ENCODE measurements around the gene NAV2.

The NAV2 gene

DNA sequence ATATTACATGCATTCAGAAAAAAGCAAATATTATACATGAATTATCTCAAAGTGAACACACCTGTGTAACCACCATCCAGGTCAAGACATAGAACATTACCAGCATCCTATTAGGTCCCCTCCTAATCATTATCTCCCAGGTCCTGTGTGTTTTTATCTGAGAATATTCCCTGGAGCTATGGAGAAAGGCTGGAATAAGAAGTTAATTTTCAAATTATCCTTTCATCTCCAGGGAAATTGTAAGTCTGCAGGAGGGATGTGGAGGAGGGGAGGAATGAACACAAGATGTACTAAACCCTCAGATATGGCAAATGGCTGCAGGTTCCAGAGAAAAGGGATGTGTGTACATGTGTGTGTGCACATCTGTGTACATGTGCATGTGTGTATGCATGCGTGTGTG is 25.2 kb upstream of the NAV2 start:
- DNase-seq (ENCODE audit: low read depth in 2 of 2), result no peak

GRCh38 chr11:19689281-19690000 is 23.2 kb upstream of the NAV2 start:
- no peak for DNase-seq (ENCODE audit: low read depth in 2 of 2)

GRCh38 chr11:19690885-19691284 is 21.8 kb upstream of the NAV2 start:
- no peak for DNase-seq (ENCODE audit: low read depth in 2 of 2)

DNA sequence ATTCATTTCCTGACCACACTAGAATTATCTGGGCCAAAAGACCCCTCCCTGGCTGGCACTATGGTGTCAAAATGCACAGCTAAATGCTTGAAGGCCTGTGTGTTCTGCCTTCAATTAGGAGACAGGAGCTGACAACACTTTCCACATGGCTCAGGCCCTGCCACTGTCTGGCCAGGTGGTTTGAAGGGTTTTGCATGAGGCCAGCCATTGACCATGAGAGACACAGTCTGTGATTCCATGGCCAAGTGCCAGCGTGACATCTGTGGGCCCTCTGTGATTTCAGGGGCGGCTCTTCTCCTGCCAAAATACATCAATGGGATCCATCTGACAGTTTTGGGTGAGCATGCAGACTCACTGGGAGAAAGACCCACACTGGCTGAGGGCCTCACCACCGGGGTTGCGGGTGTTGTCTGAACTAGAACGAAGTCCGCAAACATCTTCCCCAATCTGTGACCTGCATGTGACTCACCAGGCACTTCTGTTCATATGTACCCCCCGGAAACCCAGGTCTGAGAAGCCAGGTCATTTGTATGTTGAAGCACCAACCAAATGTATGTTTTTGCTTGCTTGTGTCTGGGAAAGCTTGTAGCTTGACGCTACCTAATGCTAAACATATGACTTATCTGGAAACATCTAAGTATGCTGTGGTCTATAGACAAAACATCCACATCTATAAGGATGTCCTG is 20.7 kb upstream of the NAV2 start:
- no peak for DNase-seq (ENCODE audit: low read depth in 2 of 2)

DNA sequence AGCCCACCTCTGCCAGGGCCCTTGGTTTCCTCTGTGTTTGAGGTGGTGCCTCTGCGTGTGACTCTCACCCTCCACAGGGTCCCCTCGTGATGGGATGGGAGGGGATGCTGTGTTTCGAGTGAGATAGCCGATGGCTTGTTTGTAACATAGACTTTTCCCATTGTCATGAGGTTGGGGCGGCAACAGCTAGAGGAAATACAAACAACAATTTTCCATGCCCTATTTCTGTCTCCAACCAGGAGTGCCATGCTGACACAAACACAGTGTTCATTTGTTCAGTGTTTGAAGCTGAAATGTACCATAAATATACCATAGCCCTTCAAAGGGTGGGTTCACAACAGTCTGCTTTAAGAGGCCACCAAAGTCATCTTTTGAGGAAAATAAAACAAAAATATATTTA is 19.5 kb upstream of the NAV2 start:
- no peak for DNase-seq (ENCODE audit: low read depth in 2 of 2)

- DNase-seq (ENCODE audit: low read depth in 2 of 2), result no peak
Measured at GRCh38 chr11:19694796-19695345, 17.8 kb upstream of the NAV2 start.

DNA sequence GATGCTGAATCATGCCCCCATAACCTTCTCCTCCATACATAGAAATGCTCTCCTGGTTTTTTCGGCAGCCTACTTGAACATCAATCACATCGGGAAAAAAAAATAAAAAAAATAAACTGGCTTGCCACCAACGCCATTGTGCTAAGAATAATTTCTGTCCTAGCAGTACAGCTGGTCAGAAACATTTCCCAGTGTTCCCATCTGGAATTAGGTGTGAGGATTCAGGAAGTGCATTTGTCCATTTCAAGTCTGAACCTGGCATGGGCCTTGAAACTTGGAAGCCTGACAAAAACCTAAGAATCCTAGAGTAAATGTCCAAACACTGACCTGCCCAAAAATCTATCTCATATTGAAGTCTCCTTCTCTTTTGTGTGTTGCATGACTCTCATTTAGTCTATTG is 16.6 kb upstream of the NAV2 start:
- no peak for DNase-seq (ENCODE audit: low read depth in 2 of 2)

DNA sequence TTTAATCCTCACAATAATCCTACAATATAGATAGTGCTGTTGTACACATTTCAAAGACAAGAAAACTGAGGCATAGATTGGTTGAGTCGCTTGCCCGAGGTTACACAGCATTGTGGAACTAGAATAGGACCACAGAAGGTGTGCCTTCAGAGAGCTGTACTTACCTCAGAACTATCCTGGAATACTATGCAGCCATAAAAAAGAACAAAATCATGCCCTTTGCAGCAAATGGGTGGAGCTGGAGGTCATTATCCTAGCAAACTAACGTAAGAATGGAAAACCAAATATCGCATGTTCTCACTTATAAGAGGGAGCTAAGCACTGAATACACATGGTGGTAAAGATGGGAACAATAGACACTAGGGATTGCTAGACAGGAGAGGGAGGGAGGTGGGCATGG is 15.7 kb upstream of the NAV2 start:
- no peak for DNase-seq (ENCODE audit: low read depth in 2 of 2)

DNA sequence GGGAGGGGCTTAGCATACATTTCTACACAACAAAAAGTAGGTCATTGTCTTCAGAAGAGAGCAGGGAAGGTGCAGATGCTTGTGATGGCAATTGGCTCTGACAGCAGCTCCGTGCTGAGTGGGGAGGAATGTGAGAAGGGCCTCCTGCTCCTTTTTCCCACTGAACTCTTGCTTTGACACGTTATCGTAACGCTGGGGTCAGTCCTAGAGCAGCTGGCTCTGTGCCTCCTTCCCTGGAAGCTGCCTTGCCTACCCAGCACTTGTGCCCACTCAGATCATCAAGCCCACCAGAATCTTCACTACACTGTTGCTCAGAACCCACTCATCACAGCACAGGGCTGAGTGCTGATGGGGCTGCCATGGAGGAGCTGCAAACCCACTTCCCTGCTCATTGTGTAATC is 14.9 kb upstream of the NAV2 start:
- DNase-seq (ENCODE audit: low read depth in 2 of 2), result no peak

DNA sequence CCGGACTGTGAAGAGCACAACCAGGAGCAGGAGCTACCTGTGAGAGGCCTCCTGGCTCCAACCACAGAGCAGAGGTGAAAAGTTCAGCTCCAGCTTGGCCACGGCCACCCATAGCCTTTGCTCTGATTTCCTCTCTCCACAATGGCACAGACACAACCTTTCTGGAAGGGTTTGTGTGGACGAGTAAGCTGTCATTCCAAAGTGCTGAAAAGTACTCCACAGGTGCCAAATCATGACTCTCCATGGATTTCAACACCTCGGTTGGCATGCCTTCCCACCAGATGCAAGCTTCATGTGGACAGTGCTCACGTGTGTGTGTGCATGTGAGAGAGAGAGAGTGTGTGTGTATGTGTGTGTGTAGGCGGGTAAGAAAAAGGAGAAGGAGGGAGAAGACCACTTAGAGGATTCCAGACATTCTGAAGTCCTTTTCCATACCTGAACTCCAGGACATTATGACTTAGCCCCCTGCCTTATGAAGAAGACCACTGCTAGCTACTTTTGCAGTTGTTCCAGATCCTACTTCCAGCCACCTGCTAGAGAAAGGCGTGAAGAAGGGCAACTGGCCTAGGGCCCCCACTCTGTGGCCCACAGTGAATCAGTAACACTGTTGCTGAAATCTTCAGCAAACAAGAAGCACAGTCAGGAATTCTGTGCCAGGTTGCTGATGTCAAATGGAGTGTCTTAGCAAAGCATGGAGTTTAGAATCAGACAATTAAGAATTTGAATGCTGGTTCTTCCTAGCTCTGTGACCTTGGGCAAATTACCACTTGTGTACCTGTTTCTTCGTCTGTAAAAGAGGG is 13.9 kb upstream of the NAV2 start:
- DNase-seq (ENCODE audit: low read depth in 2 of 2), result no peak

GRCh38 chr11:19701421-19701820 is 11.2 kb upstream of the NAV2 start:
- DNase-seq (ENCODE audit: low read depth in 2 of 2), result no peak

DNA sequence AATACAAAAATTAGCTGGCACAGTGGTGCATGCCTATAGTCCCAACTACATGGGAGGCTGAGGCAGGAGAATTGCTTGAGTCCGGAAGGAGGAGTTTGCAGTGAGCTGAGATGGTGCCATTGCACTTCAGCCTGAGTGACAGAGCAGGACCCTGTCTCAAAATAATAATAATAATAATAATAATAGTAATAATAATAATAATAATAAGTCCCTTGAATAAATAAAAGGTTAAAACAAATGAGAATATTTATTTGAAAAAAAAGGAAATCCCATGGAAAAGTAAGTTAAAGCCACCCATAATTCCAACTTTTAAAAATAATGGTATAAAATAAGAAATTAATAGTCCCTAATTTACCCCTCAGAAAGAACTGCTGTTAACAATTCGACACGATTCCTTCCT is 10.0 kb upstream of the NAV2 start:
- DNase-seq (ENCODE audit: low read depth in 2 of 2), result no peak

- no peak for DNase-seq (ENCODE audit: low read depth in 2 of 2)
Measured at GRCh38 chr11:19703211-19703610, 9.4 kb upstream of the NAV2 start.

DNA sequence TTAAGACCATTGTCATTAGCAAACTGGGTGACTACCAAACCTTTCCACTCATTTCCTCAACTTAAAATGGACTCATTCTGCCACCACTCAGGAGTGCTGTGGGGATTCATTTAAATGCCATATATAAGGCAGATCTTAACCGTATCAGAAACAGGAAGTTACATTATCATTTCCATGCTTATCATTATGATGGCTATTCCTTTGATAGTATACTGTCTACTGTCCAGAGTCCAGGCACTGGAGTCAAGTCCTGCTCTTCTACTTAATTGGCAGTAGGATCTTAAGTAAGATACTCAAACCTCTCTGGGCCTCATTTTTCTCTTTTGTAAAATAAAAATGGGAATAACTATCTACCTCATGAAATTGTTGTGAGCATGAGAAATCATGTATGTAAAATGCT is 8.4 kb upstream of the NAV2 start:
- no peak for DNase-seq (ENCODE audit: low read depth in 2 of 2)

DNA sequence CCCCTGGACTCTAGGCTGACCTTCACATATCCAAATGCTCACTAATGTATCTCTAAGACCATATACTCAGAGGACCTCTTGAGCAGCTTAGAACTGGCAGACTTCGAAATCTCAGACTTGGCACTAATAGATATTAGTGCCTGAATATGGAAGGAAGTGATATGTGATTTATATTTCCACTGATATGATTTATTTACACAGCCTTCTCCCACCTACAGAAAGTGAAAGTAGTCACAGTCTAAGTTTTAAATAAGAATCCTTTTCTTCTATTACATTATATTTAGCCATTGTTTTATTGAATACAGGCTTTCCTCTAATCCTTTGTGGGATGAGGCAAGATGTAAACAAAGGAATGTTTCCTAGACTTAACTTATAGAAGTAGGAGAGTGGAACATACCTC is 6.7 kb upstream of the NAV2 start:
- no peak for DNase-seq (ENCODE audit: low read depth in 2 of 2)

DNA sequence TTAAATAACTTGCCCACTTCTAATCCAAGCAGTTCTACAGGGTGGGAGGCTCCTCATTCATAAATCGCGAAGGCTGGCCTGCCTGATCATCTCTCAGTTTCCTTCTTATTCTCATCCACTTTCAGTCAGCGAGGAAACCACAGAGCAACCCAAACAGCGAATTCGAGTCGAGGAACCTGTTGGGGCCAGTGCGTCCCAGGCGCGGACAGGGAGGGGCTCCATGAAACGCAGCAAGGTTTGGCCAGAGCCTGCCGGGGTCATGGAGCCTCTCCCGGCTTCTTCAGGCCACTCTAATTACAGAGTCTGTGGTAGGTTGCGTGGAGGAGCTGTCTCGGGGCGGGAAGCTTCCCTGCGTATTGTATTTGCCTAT is 741 bp upstream of the NAV2 start:
- no peak for DNase-seq (ENCODE audit: low read depth in 2 of 2)

DNA sequence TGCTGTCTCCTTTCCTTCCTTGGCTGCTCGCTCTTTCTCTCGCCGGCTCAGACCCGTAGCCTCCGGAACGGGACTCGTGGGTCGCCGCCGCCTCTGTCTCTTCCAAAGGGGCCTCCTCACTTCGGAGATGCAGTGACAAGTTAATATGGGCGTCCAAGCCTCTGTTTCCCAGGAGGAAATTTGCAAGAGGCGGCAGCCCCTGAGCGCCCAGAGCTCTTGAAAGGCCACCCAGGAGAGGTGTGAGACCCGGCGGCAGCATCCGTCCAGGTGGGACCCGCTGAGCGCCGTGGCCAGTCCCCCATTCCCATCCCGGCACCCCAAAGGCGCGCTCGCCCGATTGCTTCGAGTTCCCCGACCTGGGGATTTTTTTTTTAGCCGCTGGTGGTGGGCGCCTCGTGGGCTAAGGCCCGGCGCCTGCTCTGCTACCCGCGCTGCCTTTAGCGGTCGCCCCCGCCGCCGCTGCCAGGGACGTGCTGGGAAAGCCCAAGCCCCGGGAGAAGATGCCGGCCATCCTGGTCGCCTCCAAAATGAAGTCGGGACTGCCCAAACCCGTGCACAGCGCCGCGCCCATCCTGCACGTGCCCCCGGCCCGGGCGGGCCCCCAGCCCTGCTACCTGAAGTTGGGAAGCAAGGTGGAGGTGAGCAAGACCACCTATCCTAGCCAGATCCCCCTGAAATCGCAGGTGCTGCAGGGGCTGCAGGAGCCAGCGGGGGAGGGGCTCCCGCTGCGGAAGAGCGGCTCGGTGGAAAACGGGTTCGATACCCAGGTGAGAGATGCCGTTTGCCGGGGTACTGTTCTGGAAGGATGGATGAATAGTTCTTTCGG is 772 bp downstream of the NAV2 start:
- no peak for DNase-seq (ENCODE audit: low read depth in 2 of 2)

- DNase-seq (ENCODE audit: low read depth in 2 of 2), result no peak
Measured at GRCh38 chr11:19714022-19714386, 1.4 kb downstream of the NAV2 start.

GRCh38 chr11:19714387-19715363 is 2.0 kb downstream of the NAV2 start:
- DNase-seq (ENCODE audit: low read depth in 2 of 2), result no peak

- no peak for DNase-seq (ENCODE audit: low read depth in 2 of 2)
Measured at GRCh38 chr11:19715373-19715772, 2.7 kb downstream of the NAV2 start.

DNA sequence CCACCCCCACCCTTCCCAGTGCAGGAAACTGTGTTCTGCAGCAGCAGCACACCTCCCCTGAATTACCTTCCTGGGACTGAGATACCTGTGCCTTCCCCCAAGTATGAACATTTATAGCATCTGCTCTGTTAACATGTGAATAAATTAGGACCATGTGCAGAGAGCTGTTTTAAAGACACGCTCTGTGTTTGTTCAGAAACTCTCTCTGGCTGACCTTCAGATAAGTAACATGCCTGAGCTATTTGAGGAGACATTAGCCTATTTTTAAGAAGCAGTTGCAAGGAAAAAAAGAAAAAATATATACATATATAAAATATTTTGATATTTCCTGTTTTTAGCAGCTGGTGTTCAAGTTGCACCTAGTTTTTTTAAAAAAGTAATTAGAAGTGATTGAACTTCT is 5.4 kb downstream of the NAV2 start:
- DNase-seq (ENCODE audit: low read depth in 2 of 2), result no peak
